NCI-H774 (cell line): Measurements from ENCODE around the gene AFM.
"Not testable (repeated sequence)": the region's sequence is repeated elsewhere in the genome, so short reads cannot be mapped to it uniquely, and the experiment has no call there.

Experiments
- DNase-seq: peaks from one replicate; lab custom pipeline; 2025; lab: John Stamatoyannopoulos, UW

The AFM gene

DNA sequence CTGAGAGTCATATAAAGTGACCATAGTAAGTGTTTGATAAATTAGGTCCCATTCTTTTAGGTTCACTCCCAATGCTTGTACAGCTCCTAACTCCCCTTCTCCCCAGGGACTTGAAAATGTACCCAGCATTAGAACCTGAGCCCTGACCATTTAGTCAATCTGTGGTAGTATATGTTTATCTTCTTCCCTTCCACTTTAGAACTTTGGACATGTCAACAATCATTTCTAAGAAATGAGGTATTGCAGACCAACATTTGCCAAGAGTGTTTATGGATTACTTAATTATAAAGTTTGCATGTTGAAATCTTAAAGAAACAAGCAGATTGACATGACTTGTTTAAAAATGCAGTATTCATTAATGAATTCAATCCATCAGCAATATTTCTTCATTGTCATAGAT is 26.0 kb downstream of the AFM start:
- no peak for DNase-seq

- no peak for DNase-seq
These were observed 27.1 kb downstream of the AFM start for GRCh38 chr4:73508651-73509050.

GRCh38 chr4:73518340-73518739 is 36.8 kb downstream of the AFM start:
- DNase-seq: no peak

- no peak for DNase-seq
These were observed 39.3 kb downstream of the AFM start for GRCh38 chr4:73520821-73521220.

GRCh38 chr4:73523126-73523525 is 41.6 kb downstream of the AFM start:
- DNase-seq: no peak

DNA sequence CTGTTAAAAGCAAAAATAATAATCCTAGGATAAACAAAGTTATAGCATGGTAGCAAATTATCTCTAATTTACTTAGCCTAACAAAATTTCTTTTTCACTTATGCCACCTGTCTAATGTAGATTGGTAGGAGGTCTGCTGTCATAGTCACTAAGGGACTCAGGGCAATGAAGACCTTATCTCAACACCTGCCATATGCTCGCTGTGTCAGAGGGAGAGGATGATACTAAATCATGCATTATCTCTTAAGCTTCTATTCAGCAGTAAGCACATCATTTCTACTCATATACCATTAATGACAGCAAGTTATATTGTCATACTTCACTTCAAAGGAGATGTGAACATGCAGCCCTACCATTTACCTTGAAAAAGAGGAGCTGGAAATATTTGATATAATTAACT is 44.1 kb downstream of the AFM start:
- no peak for DNase-seq

GRCh38 chr4:73527196-73527595 is 45.7 kb downstream of the AFM start:
- DNase-seq: no peak

DNA sequence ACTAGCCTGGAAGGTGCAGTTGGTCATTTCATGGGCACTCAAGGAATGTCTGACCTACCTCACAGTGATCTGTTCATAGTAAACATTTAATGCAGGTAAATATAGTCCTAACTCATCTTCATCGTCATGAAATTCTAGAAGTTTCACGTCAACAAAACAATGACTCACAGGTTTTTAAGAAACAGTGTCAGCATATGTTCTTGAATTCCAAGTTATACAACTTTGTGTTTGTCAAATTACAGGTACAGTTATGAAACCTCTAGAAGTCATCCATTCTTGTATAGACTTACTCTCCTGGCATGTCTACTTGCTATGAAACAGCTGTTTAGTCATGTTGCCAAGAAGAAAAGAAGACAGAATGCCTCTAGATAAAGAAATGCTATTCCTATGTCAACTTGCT is 46.6 kb downstream of the AFM start:
- DNase-seq: no peak

- DNase-seq: no peak
These were observed 52.2 kb downstream of the AFM start for GRCh38 chr4:73533515-73534422.

- DNase-seq: no peak
These were observed 56.6 kb downstream of the AFM start for GRCh38 chr4:73538162-73538561.

GRCh38 chr4:73539386-73539785 is 57.8 kb downstream of the AFM start:
- no peak for DNase-seq

DNA sequence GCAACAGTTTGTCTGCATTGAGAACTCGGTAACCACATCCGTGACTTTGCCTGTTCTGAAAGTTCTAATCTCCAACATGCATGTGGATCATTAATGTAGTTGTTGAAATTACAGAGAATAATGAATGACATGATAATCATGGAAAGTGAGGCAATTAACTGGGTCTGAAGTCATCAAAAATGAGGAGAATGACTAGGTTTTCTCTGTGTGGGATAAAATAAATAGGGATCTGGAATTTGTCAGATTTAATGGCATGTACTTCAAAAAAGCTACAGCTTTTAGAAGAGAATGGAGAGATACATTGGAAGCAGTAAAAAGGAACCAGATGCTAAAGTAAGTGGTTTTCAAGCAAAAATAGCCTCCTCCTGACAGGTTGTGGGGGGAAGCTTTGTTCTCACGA is 59.3 kb downstream of the AFM start:
- no peak for DNase-seq

- DNase-seq: no peak
These were observed 59.7 kb downstream of the AFM start for GRCh38 chr4:73541251-73541650.

DNA sequence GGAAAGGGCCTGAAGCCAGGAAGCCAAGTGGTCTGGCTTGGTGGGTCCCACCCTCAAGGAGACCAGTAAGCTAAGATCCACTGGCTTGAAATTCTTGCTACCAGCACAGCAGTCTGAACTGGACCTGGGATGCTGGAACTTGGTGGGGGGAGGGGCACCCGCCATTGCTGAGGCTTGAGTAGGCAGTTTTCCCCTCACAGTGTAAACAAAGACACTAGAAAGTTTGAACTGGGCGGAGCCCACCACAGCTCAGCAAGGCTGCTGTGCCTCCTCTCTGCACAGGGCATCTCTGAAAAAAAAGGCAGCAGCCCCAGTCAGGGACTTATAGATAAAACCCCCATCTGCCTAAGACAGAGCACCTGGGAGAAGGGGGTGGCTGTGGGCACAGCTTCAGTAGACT is 63.1 kb downstream of the AFM start:
- DNase-seq: no peak

DNA sequence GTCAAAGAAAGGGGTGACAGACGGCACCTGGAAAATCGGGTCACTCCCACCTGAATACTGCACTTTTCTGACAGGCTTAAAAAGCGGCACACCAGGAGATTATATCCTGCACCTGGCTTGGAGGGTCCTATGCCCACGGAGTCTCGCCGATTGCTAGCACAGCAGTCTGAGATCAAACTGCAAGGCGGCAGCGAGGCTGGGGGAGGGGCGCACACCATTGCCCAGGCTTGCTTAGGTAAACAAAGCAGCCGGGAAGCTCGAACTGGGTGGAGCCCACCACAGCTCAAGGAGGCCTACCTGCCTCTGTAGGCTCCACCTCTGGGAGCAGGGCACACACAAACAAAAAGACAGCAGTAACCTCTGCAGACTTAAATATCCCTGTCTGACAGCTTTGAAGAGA is 69.3 kb downstream of the AFM start:
- not testable (repeated sequence) for DNase-seq
